Neutrophil (primary cell): ENCODE results near the gene BORCS5.

Source experiments
- H3K27ac ChIP-seq: fragments of 200-600 bp; sonication (generic); 2 replicates; pipeline ENCODE4 v1.5.1; 2016; ENCODE audit warnings: mild to moderate bottlenecking, moderate library complexity
- H3K27me3 ChIP-seq: fragments of 200-600 bp; sonication (generic); 2 replicates; pipeline ENCODE4 v1.6.0; 2016; ENCODE audit warnings: mild to moderate bottlenecking
- H3K36me3 ChIP-seq: fragments of 200-600 bp; sonication (generic); 2 replicates; pipeline ENCODE4 v1.5.1; 2017
- H3K4me1 ChIP-seq, 2 experiments: fragments of 200-600 bp in 1 of 2; sonication (generic) in 1 of 2; 1 replicate in 1 of 2; 2 replicates in 1 of 2; pipeline versions ENCODE4 v1.5.1 to v1.6.1; 2013 to 2016; ENCODE audit warnings: low read depth in 1 of 2, low read length in 1 of 2, mild to moderate bottlenecking in 1 of 2, moderate library complexity in 1 of 2; ENCODE audit not compliant: control insufficient read depth in 1 of 2, insufficient read depth in 1 of 2
- H3K4me3 ChIP-seq, 2 experiments: fragments of 200-600 bp in 1 of 2; sonication (generic) in 1 of 2; 1 replicate in 1 of 2; 2 replicates in 1 of 2; pipeline ENCODE4 v1.5.1; 2013 to 2016; ENCODE audit warnings: low read depth in 1 of 2, low read length in 1 of 2, mild to moderate bottlenecking in 1 of 2, moderate library complexity in 1 of 2
- H3K9me3 ChIP-seq: fragments of 200-600 bp; sonication (generic); 2 replicates; pipeline ENCODE4 v1.5.1; 2016
- CTCF ChIP-seq: fragments of 200-600 bp; sonication (generic); IDR thresholded peaks from 2 replicates; pipeline ENCODE4 v1.5.1; 2016; ENCODE audit warnings: antibody characterized with exemption

BORCS5 gene

DNA sequence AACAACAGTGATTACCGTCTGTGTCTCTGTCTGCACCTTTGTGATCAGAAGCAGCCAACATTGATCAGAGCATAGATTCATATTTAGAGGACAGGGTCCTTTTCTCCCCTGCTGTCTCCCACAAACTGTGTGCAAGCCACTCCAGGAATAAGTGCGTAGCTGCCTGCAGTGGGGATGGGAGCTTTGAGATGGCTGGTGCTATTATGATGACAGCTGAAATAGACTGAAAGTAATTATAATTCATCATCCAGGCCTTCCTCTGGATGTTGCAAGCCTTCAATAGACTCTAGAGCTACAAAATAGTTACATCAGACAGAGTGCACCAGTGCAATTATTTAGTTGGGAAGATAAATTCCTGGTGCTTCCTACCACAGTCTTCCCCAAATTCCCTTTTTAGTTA, 68.1 kb downstream of the BORCS5 start:
- H3K36me3 ChIP-seq: no peaks in the 10 kb centered on the region
- peaks cover 8 to 13% of the 10 kb centered on the region in 2 experiments for H3K4me1 ChIP-seq
- no peaks in the 10 kb centered on the region for H3K9me3 ChIP-seq
- no peak overlapping the region for H3K27ac ChIP-seq
- no peak for TF ChIP-seq CTCF
- no peaks in the 10 kb centered on the region for H3K27me3 ChIP-seq
- H3K4me3 ChIP-seq: no peak overlapping the region

GRCh38 chr12:12425616-12426015, 68.7 kb downstream of the BORCS5 start:
- Histone ChIP-seq H3K27me3 (no peaks in the 10 kb centered on the region), H3K9me3 (no peaks in the 10 kb centered on the region), H3K27ac (no peak overlapping the region), H3K4me1 (peaks cover 8 to 13% of the 10 kb centered on the region in 2 experiments), H3K36me3 (no peaks in the 10 kb centered on the region), H3K4me3 (no peak overlapping the region)
- no peak for TF ChIP-seq CTCF

DNA sequence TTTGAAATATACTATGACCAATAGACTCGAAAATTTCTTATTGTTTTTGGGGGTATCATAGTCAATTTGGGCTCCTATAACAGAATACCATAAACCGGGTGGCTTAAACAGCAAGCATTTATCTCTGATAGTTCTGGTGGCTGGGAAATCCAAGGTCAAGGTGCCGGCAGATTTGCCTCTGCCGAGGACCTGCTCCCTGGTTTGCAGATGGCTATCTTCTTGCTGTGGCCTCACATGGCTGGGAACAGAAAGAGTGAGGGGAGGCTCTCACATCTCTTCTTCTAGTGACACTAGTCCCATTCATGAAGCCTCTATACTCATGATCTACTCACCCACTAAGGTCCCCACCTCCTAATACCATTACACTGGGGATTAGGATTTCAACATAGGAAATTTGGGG, 70.7 kb downstream of the BORCS5 start:
- Histone ChIP-seq H3K27me3 (no peaks in the 10 kb centered on the region), H3K4me1 (peaks cover 8 to 13% of the 10 kb centered on the region in 2 experiments), H3K9me3 (no peaks in the 10 kb centered on the region), H3K4me3 (no peak overlapping the region), H3K36me3 (no peaks in the 10 kb centered on the region), H3K27ac (no peak overlapping the region)
- no peak for TF ChIP-seq CTCF

DNA sequence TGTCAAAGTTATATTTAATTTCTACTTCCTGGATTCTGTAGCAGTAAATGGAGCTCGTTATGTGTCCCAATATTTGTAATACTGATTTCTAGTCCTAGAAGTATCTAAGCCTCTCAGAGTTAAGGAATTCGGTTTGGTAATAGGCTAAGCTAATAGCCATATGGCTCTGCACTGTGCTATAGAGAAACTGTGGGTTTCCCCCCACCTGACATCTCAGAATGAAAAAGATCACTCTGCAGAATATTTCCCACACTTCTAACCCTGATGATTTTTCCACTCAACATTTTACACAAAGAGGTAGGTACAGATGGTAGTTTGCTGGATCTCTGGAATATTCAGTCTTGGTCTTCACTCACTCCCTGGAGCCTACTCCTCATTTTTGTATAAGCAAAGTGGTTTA, 71.2 kb downstream of the BORCS5 start:
- H3K9me3 ChIP-seq: no peaks in the 10 kb centered on the region
- no peak for TF ChIP-seq CTCF
- H3K27ac ChIP-seq: no peak overlapping the region
- no peaks in the 10 kb centered on the region for H3K27me3 ChIP-seq
- peaks cover 8 to 13% of the 10 kb centered on the region in 2 experiments for H3K4me1 ChIP-seq
- no peaks in the 10 kb centered on the region for H3K36me3 ChIP-seq
- H3K4me3 ChIP-seq: no peak overlapping the region

- Histone ChIP-seq H3K4me1 (peaks cover 8 to 13% of the 10 kb centered on the region in 2 experiments), H3K27ac (no peak overlapping the region), H3K36me3 (no peaks in the 10 kb centered on the region), H3K9me3 (no peaks in the 10 kb centered on the region), H3K27me3 (no peaks in the 10 kb centered on the region), H3K4me3 (no peak overlapping the region)
- TF ChIP-seq CTCF: no peak
Observed at GRCh38 chr12:12428961-12429657, 72.2 kb downstream of the BORCS5 start.
